Karpas-422 (cell line): Measurements from ENCODE around the gene CRYBA4. TPM values are rescaled to one million over a fixed set of nuclear protein-coding genes. Genes with fewer than 3 reads are reported as not detected.

Experiments
- DNase-seq: peaks from one replicate; pipeline ENCODE4 v3.0.0-alpha.2; 2015
- H2AFZ ChIP-seq: fragments of 200-600 bp; sonication (generic); 2 replicates; pipeline ENCODE4 v1.6.1; 2014; ENCODE audit warnings: antibody characterized with exemption, low read length, mixed read lengths
- H3K27ac ChIP-seq: fragments of 200-600 bp; sonication (generic); 2 replicates; pipeline ENCODE4 v1.5.1; 2014; ENCODE audit warnings: mild to moderate bottlenecking, low read length, moderate library complexity
- H3K27me3 ChIP-seq: fragments of 200-600 bp; sonication (generic); 2 replicates; pipeline ENCODE4 v1.6.1; 2014; ENCODE audit warnings: low read length, mixed read lengths
- H3K36me3 ChIP-seq: fragments of 200-600 bp; sonication (generic); 2 replicates; pipeline ENCODE4 v1.6.1; 2014; ENCODE audit warnings: low read length, mixed read lengths; ENCODE audit not compliant: insufficient read depth
- H3K4me1 ChIP-seq: fragments of 200-600 bp; sonication (generic); 2 replicates; pipeline ENCODE4 v1.6.1; 2014; ENCODE audit warnings: mild to moderate bottlenecking, low read length, mixed read lengths
- H3K4me2 ChIP-seq: fragments of 200-600 bp; sonication (generic); 2 replicates; pipeline ENCODE4 v1.6.1; 2014; ENCODE audit warnings: low read length, low read depth, mild to moderate bottlenecking; ENCODE audit not compliant: poor library complexity, severe bottlenecking
- H3K4me3 ChIP-seq: fragments of 200-600 bp; sonication (generic); 2 replicates; pipeline ENCODE4 v1.5.1; 2014; ENCODE audit warnings: mild to moderate bottlenecking, antibody characterized with exemption, low read length, mixed read lengths
- H3K79me2 ChIP-seq: fragments of 200-600 bp; sonication (generic); 2 replicates; pipeline ENCODE4 v1.6.1; 2014; ENCODE audit warnings: mild to moderate bottlenecking, low read length, mixed read lengths
- H3K9ac ChIP-seq: fragments of 200-600 bp; sonication (generic); 2 replicates; pipeline ENCODE4 v1.6.0; 2014; ENCODE audit warnings: low read length
- H3K9me2 ChIP-seq: fragments of 200-600 bp; sonication (generic), shearing (Covaris generic); replicated peaks from 2 replicates; pipeline ENCODE4 v1.6.0; 2014; ENCODE audit warnings: mild to moderate bottlenecking, low read length, moderate library complexity; ENCODE audit not compliant: insufficient read depth
- H3K9me3 ChIP-seq: fragments of 300-700, 200-600 bp; sonication (generic); 2 replicates; pipeline ENCODE4 v1.6.1; 2014; ENCODE audit warnings: low read length, mixed read lengths
- H4K20me1 ChIP-seq: fragments of 200-600 bp; sonication (generic); 2 replicates; pipeline ENCODE4 v1.6.1; 2014; ENCODE audit warnings: mild to moderate bottlenecking, antibody characterized with exemption, low read length, low read depth; ENCODE audit not compliant: insufficient read depth
- total RNA-seq: library from RNA; depleted of rRNA; stranded (reverse); fragments of >200 nt; shearing (Covaris generic); gene quantifications from 2 replicates; pipeline ENCODE4 v1.2.3, GENCODE V29; 2014; ENCODE audit warnings: low replicate concordance

CRYBA4 gene
- total RNA-seq, 1 experiment from 2014 or later, result not detected

GRCh38 chr22:26651815-26652214, 30.1 kb downstream of the CRYBA4 start:
- H3K79me2 ChIP-seq, result no peaks in the 10 kb centered on the region
- no peak overlapping the region for H3K4me3 ChIP-seq
- no peak for DNase-seq
- no peaks in the 10 kb centered on the region for H3K9me3 ChIP-seq
- H3K36me3 ChIP-seq, result no peaks in the 10 kb centered on the region
- H2AFZ ChIP-seq, result no peak overlapping the region
- H4K20me1 ChIP-seq, result no peaks in the 10 kb centered on the region
- H3K27ac ChIP-seq, result no peak overlapping the region
- H3K4me2 ChIP-seq, result no peak overlapping the region
- H3K9ac ChIP-seq, result no peak overlapping the region
- H3K4me1 ChIP-seq, result no peaks in the 10 kb centered on the region
- no peaks in the 10 kb centered on the region for H3K27me3 ChIP-seq
- no peaks in the 10 kb centered on the region for H3K9me2 ChIP-seq

- peak; percentile 45 for DNase-seq
- Histone ChIP-seq H3K27me3 (no peaks in the 10 kb centered on the region), H2AFZ (peak within 1 kb of the TSS; percentile 85; the same call in 1 of the 2 replicates), H3K9me3 (no peaks in the 10 kb centered on the region), H3K79me2 (no peaks in the 10 kb centered on the region), H3K9me2 (no peaks in the 10 kb centered on the region), H4K20me1 (no peaks in the 10 kb centered on the region), H3K27ac (no peak within 1 kb of the TSS), H3K4me3 (peak within 1 kb of the TSS; percentile 64), H3K4me2 (peak within 1 kb of the TSS; percentile 83), H3K9ac (peak within 1 kb of the TSS; percentile 65), H3K36me3 (no peaks in the 10 kb centered on the region), H3K4me1 (peaks cover 23% of the 10 kb centered on the region)
These were observed 35.4 kb downstream of the CRYBA4 start, which contains the start of gene MIAT for GRCh38 chr22:26656891-26657851. Gene MIAT, plus strand, starts transcription at chr22:26657588.

GRCh38 chr22:26658161-26658560, 36.4 kb downstream of the CRYBA4 start:
- no peaks in the 10 kb centered on the region for H4K20me1 ChIP-seq
- H3K4me3 ChIP-seq, result peak overlapping the region; percentile 64
- peak overlapping the region; percentile 85; the same call in 1 of the 2 replicates for H2AFZ ChIP-seq
- H3K4me1 ChIP-seq, result peaks cover 31% of the 10 kb centered on the region
- no peaks in the 10 kb centered on the region for H3K79me2 ChIP-seq
- H3K4me2 ChIP-seq, result peak overlapping the region; percentile 83
- H3K9me2 ChIP-seq, result no peaks in the 10 kb centered on the region
- H3K27me3 ChIP-seq, result no peaks in the 10 kb centered on the region
- peak overlapping the region; percentile 65 for H3K9ac ChIP-seq
- no peaks in the 10 kb centered on the region for H3K36me3 ChIP-seq
- H3K9me3 ChIP-seq, result no peaks in the 10 kb centered on the region
- peak; percentile 44 for DNase-seq
- H3K27ac ChIP-seq, result no peak overlapping the region

- Histone ChIP-seq H2AFZ (peak overlapping the region; percentile 85), H3K27ac (no peak overlapping the region)
These were observed 37.1 kb downstream of the CRYBA4 start for GRCh38 chr22:26658671-26659478.

GRCh38 chr22:26660356-26660755, 38.6 kb downstream of the CRYBA4 start:
- H3K27me3 ChIP-seq, result no peaks in the 10 kb centered on the region
- no peak overlapping the region for H2AFZ ChIP-seq
- no peak overlapping the region for H3K27ac ChIP-seq
- peaks cover 52% of the 10 kb centered on the region for H3K4me1 ChIP-seq
- no peaks in the 10 kb centered on the region for H3K79me2 ChIP-seq
- H3K36me3 ChIP-seq, result no peaks in the 10 kb centered on the region
- H3K4me2 ChIP-seq, result no peak overlapping the region
- no peak overlapping the region for H3K9ac ChIP-seq
- no peaks in the 10 kb centered on the region for H3K9me3 ChIP-seq
- no peaks in the 10 kb centered on the region for H4K20me1 ChIP-seq
- no peak overlapping the region for H3K4me3 ChIP-seq
- DNase-seq, result no peak
- H3K9me2 ChIP-seq, result no peaks in the 10 kb centered on the region

More at GRCh38 chr22:26658671-26659478, 37.1 kb downstream of the CRYBA4 start:
- Histone ChIP-seq H3K4me1 (peaks cover 38% of the 10 kb centered on the region), H3K4me2 (peak overlapping the region; percentile 83), H3K4me3 (peak overlapping the region; percentile 64), H3K9me2 (no peaks in the 10 kb centered on the region), H3K9me3 (no peaks in the 10 kb centered on the region), H3K79me2 (no peaks in the 10 kb centered on the region), H3K27me3 (no peaks in the 10 kb centered on the region), H3K36me3 (no peaks in the 10 kb centered on the region), H3K9ac (peak overlapping the region; percentile 65), H4K20me1 (no peaks in the 10 kb centered on the region)
- peak; percentile 89 for DNase-seq

GRCh38 chr22:26660961-26661578, 39.3 kb downstream of the CRYBA4 start:
- H3K9ac ChIP-seq, result no peak overlapping the region
- no peaks in the 10 kb centered on the region for H3K27me3 ChIP-seq
- no peak overlapping the region for H3K4me2 ChIP-seq
- no peak overlapping the region for H2AFZ ChIP-seq
- no peaks in the 10 kb centered on the region for H3K36me3 ChIP-seq
- H4K20me1 ChIP-seq, result no peaks in the 10 kb centered on the region
- H3K4me1 ChIP-seq, result peaks cover 56% of the 10 kb centered on the region
- no peak overlapping the region for H3K4me3 ChIP-seq
- H3K27ac ChIP-seq, result no peak overlapping the region
- DNase-seq, result no peak
- no peaks in the 10 kb centered on the region for H3K9me3 ChIP-seq
- no peaks in the 10 kb centered on the region for H3K9me2 ChIP-seq
- H3K79me2 ChIP-seq, result no peaks in the 10 kb centered on the region

- Histone ChIP-seq H3K27me3 (no peaks in the 10 kb centered on the region), H3K4me3 (no peak overlapping the region), H4K20me1 (no peaks in the 10 kb centered on the region), H3K4me1 (peaks cover 56% of the 10 kb centered on the region), H3K4me2 (no peak overlapping the region), H3K79me2 (no peaks in the 10 kb centered on the region), H2AFZ (no peak overlapping the region), H3K9me2 (no peaks in the 10 kb centered on the region), H3K27ac (no peak overlapping the region), H3K36me3 (no peaks in the 10 kb centered on the region), H3K9me3 (no peaks in the 10 kb centered on the region), H3K9ac (no peak overlapping the region)
- no peak for DNase-seq
These were observed 40.4 kb downstream of the CRYBA4 start for GRCh38 chr22:26662160-26662559.
